ENCODE measurements around the gene HEYL.

The HEYL gene

GRCh38 chr1:39673215-39673614 lies 33.8 kb upstream of the HEYL start:
- Histone ChIP-seq H3K9me3 (ENCODE audit: control insufficient read depth, insufficient read depth, low read length) (no peaks in the 10 kb centered on the region), H3K27ac (ENCODE audit: low read depth, low read length) (no peak overlapping the region), H3K4me1 (ENCODE audit: control insufficient read depth, low read length) (no peaks in the 10 kb centered on the region), H3K4me2 (ENCODE audit: low read length) (no peak overlapping the region), H3K27me3 (ENCODE audit: control insufficient read depth, low read length) (peaks cover 26% of the 10 kb centered on the region), H3K4me3 (ENCODE audit: low read length) (no peak overlapping the region), H4K20me1 (ENCODE audit: control insufficient read depth, insufficient read depth, low read depth, low read length) (no peaks in the 10 kb centered on the region), H3K9me2 (replicated peaks; ENCODE audit: control insufficient read depth, low read length) (no peaks in the 10 kb centered on the region), H3K36me3 (ENCODE audit: control insufficient read depth, low read length) (no peaks in the 10 kb centered on the region), H3F3A (ENCODE audit: control insufficient read depth, insufficient read depth) (no peaks in the 10 kb centered on the region), H3K79me2 (ENCODE audit: control insufficient read depth, low read length) (no peaks in the 10 kb centered on the region)
- TF ChIP-seq CTCF (IDR thresholded peaks at IDR 0.05; ENCODE audit: low read depth, low read length, poor library complexity, severe bottlenecking): no peak
- no peak for TF ChIP-seq EZH2phosphoT487 (IDR thresholded peaks at IDR 0.05; ENCODE audit: borderline replicate concordance, low read length)

- no peak for TF ChIP-seq EZH2phosphoT487 (IDR thresholded peaks at IDR 0.05; ENCODE audit: borderline replicate concordance, low read length)
- peak; percentile 24 for TF ChIP-seq CTCF (IDR thresholded peaks at IDR 0.05; ENCODE audit: low read depth, low read length, poor library complexity, severe bottlenecking)
- no peaks in the 10 kb centered on the region for H3K36me3 ChIP-seq (ENCODE audit: control insufficient read depth, low read length)
- H3K9me3 ChIP-seq (ENCODE audit: control insufficient read depth, insufficient read depth, low read length): no peaks in the 10 kb centered on the region
- no peak overlapping the region for H3K4me3 ChIP-seq (ENCODE audit: low read length)
- no peak overlapping the region for H3K27ac ChIP-seq (ENCODE audit: low read depth, low read length)
- H3K9me2 ChIP-seq (replicated peaks; ENCODE audit: control insufficient read depth, low read length): no peaks in the 10 kb centered on the region
- no peak overlapping the region for H3K4me2 ChIP-seq (ENCODE audit: low read length)
- H3K27me3 ChIP-seq (ENCODE audit: control insufficient read depth, low read length): peaks cover 29% of the 10 kb centered on the region
- H3F3A ChIP-seq (ENCODE audit: control insufficient read depth, insufficient read depth): no peaks in the 10 kb centered on the region
- no peaks in the 10 kb centered on the region for H3K79me2 ChIP-seq (ENCODE audit: control insufficient read depth, low read length)
- H4K20me1 ChIP-seq (ENCODE audit: control insufficient read depth, insufficient read depth, low read depth, low read length): no peaks in the 10 kb centered on the region
- no peaks in the 10 kb centered on the region for H3K4me1 ChIP-seq (ENCODE audit: control insufficient read depth, low read length)
Measured at GRCh38 chr1:39672551-39672947, 33.1 kb upstream of the HEYL start.

- H3K27me3 ChIP-seq (ENCODE audit: control insufficient read depth, low read length): peaks cover 32% of the 10 kb centered on the region
- no peaks in the 10 kb centered on the region for H3K36me3 ChIP-seq (ENCODE audit: control insufficient read depth, low read length)
Measured at GRCh38 chr1:39671793-39672550, 32.5 kb upstream of the HEYL start, which contains the start of gene NT5C1A. NT5C1A (minus strand) TSS chr1:39672107; CDS start chr1:39672038, 69 bp downstream.

More at GRCh38 chr1:39671793-39672550, 32.5 kb upstream of the HEYL start, which contains the start of gene NT5C1A:
- Histone ChIP-seq H4K20me1 (ENCODE audit: control insufficient read depth, insufficient read depth, low read depth, low read length) (no peaks in the 10 kb centered on the region), H3K4me1 (ENCODE audit: control insufficient read depth, low read length) (no peaks in the 10 kb centered on the region), H3K9me3 (ENCODE audit: control insufficient read depth, insufficient read depth, low read length) (no peaks in the 10 kb centered on the region), H3K4me2 (ENCODE audit: low read length) (no peak within 1 kb of the TSS), H3K27ac (ENCODE audit: low read depth, low read length) (no peak within 1 kb of the TSS), H3K79me2 (ENCODE audit: control insufficient read depth, low read length) (no peaks in the 10 kb centered on the region), H3K4me3 (ENCODE audit: low read length) (no peak within 1 kb of the TSS), H3K9me2 (replicated peaks; ENCODE audit: control insufficient read depth, low read length) (no peaks in the 10 kb centered on the region), H3F3A (ENCODE audit: control insufficient read depth, insufficient read depth) (no peaks in the 10 kb centered on the region)
- TF ChIP-seq CTCF (IDR thresholded peaks at IDR 0.05; ENCODE audit: low read depth, low read length, poor library complexity, severe bottlenecking) (no peak), EZH2phosphoT487 (IDR thresholded peaks at IDR 0.05; ENCODE audit: borderline replicate concordance, low read length) (no peak)
